Psoas muscle (tissue), 8 donors: ENCODE results near the gene TRIM66. TPM values are rescaled to one million over a fixed set of nuclear protein-coding genes. Genes with fewer than 3 reads are reported as not detected.

Experiments used
- ATAC-seq, 4 donors: fragments of 200-7000 bp; cut with Tn5 transposase; one replicate each; pipeline ENCODE4 v1.9.1; 2020; ENCODE audit warnings: moderate library complexity in 3 of 4, mild to moderate bottlenecking in 2 of 4
- DNase-seq, 2 donors: peaks; one replicate each; pipeline ENCODE4 v3.0.0-alpha.2; 2020
- H3K27ac ChIP-seq: fragments of 200-600 bp; one replicate; pipeline ENCODE4 v1.8.0; 2022
- H3K27me3 ChIP-seq, 3 donors: fragments of 200-600 bp in 1 of 3; one replicate each; pipeline versions ENCODE4 v1.6.1 to v1.8.0; 2013 to 2022; ENCODE audit warnings: low read length in 2 of 3, mild to moderate bottlenecking in 2 of 3, moderate library complexity in 1 of 3; ENCODE audit not compliant: insufficient read depth in 3 of 3
- H3K36me3 ChIP-seq, 2 donors: fragments of 200-600 bp in 1 of 2; one replicate each; pipeline versions ENCODE4 v1.6.1 to v1.8.0; 2013 to 2022; ENCODE audit warnings: low read depth in 1 of 2, mild to moderate bottlenecking in 1 of 2, moderate library complexity in 1 of 2; ENCODE audit not compliant: insufficient read depth in 1 of 2
- H3K4me1 ChIP-seq: fragments of 200-600 bp; one replicate; pipeline ENCODE4 v1.8.0; 2022
- H3K4me3 ChIP-seq: fragments of 200-600 bp; one replicate; pipeline ENCODE4 v1.8.0; 2022; ENCODE audit warnings: mild to moderate bottlenecking
- H3K9me3 ChIP-seq: fragments of 200-600 bp; one replicate; pipeline ENCODE4 v1.8.0; 2022
- WGBS, 3 donors: extraction: QIAGEN DNeasy Blood & Tissue Kit; methylation state at CpG; one replicate each; pipeline versions ENCODE4 v1.1.6 to v1.1.7; 2013; 5-methylcytosine and 5-hydroxymethylcytosine counted together
- intact Hi-C, 2 donors: fragments of 100-400 bp; cut with DNase I; formaldehyde crosslinking; loops; one replicate each; pipeline versions ENCODE4 v1.11.0 to v1.14.2; 2022
- polyA plus RNA-seq, 3 donors: library from polyadenylated mRNA; stranded (reverse); fragments of 200-250 nt; gene quantifications; one replicate each; pipeline ENCODE4 v1.2.3, GENCODE V29; 2013
- total RNA-seq, 4 donors: library from RNA; stranded (reverse); fragmentation: NEBNext Ultra II Directional in 2 of 4; extraction: Animal tissue kit (Norgen Biotek cat#: 25700) in 2 of 4; gene quantifications; one replicate each; pipeline versions ENCODE4 v1.2.1 to v1.2.4, GENCODE V29; 2021 to 2023
- TF ChIP-seq, protein P1 (sequence below): fragments of 200-600 bp; IDR thresholded peaks from one replicate; pipeline ENCODE4 v1.8.0; 2022; ENCODE audit warnings: antibody characterized with exemption
- donor health status: healthy with polysubstance abuse.
- donor health status: DM: no; HTN: no; CAD: no; lungs with moderate emphysema.
- donor health status: Bipolar disorder and iron deficiency.
- donor health status: healthy.
- donor health status: DM: yes; HTN: yes; CAD: no.
- donor health status: DM: no; HTN: no; CAD: no.
- donor health status: DM: no; HTN: no; CAD: no.
- donor health status: DM: yes; HTN: yes; CAD: no.

The TRIM66 gene
- total and polyA plus RNA-seq, 7 donors, result 0.46 to 3.9 (median 2.0) TPM

DNA sequence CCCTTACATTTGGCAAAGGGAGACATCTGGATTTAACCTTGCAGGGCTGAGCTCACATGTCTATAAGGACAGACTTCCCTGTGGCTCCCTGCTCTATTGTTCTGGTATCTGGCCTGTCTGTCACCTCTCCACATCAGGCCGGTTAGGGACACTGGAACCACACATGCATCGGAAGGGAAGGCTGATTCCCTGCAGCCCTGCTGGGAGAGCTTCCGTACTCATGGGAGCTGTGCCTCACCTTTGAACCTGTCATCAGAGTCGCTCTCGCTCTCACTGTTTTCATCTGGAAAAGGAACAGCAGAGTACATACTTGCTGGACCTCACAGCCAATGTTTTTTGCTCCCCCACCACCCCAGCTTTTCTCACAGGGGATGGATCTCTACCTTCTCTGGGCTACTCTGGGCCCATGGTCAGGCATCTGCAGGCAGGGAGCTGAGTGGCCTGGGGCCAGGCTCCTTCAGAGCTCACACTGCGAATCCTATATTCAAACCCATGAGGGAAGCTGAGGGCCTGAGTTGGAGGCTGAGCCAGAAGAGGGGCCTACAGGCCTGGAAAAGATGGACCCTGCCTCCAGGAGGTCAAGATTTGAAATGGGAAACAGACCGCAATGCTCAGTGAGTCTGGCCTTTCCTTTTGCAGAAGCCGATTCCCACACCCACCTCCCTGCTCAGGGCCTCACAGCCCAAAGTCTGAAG is 31.4 kb upstream of the TRIM66 start:
- H3K9me3 ChIP-seq, result no peaks in the 10 kb centered on the region
- 77 to 91% (median 78%) methylated on average over 8 of the region's 8 CpGs for WGBS, 3 donors
- peaks cover 50% of the 10 kb centered on the region for H3K4me1 ChIP-seq
- DNase-seq (no peak), ATAC-seq (no peak)
- H3K36me3 ChIP-seq, result peaks cover 0 to 21% of the 10 kb centered on the region in 2 donors
- H3K4me3 ChIP-seq, result no peak overlapping the region
- TF ChIP-seq, protein P1, sequence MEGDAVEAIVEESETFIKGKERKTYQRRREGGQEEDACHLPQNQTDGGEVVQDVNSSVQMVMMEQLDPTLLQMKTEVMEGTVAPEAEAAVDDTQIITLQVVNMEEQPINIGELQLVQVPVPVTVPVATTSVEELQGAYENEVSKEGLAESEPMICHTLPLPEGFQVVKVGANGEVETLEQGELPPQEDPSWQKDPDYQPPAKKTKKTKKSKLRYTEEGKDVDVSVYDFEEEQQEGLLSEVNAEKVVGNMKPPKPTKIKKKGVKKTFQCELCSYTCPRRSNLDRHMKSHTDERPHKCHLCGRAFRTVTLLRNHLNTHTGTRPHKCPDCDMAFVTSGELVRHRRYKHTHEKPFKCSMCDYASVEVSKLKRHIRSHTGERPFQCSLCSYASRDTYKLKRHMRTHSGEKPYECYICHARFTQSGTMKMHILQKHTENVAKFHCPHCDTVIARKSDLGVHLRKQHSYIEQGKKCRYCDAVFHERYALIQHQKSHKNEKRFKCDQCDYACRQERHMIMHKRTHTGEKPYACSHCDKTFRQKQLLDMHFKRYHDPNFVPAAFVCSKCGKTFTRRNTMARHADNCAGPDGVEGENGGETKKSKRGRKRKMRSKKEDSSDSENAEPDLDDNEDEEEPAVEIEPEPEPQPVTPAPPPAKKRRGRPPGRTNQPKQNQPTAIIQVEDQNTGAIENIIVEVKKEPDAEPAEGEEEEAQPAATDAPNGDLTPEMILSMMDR, result no peak
- intact Hi-C loops, result loop anchor here in 1 of 2 donors (10.0 kb wide), 1 partner anchor 91 kb away; no protein-coding TSS in a partner anchor
- no peaks in the 10 kb centered on the region for H3K27me3 ChIP-seq
- no peak overlapping the region for H3K27ac ChIP-seq

DNA sequence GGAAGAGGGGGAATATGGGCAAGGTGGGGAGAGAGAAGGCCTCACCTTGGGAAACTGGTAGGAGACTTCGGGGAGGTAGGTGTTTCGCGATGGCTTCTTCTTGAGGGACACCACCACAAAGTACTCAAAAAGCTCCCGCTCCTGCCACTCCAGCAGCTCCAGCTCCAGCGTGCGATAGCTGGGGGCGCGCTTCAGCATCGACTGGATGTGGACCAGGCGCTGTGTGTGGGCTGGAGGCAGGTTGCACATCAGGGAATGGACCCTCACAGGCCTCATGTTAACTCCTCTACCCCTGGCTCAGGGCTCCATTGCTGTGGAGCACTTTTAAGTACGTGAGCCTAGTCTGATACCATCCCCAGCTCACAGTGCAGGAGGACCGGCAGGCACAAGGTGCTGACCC is 30.0 kb upstream of the TRIM66 start:
- H3K27me3 ChIP-seq, result no peaks in the 10 kb centered on the region
- no peak overlapping the region for H3K4me3 ChIP-seq
- peaks cover 0 to 21% of the 10 kb centered on the region in 2 donors for H3K36me3 ChIP-seq
- no peak overlapping the region for H3K27ac ChIP-seq
- TF ChIP-seq, protein P1, result no peak
- intact Hi-C loops, result loop anchor here in 1 of 2 donors (10.0 kb wide), 1 partner anchor 92 kb away; no protein-coding TSS in a partner anchor
- no peak for DNase-seq
- peaks cover 56% of the 10 kb centered on the region for H3K4me1 ChIP-seq
- 94 to 97% (median 95%) methylated on average over 12 of the region's 12 CpGs for WGBS, 3 donors
- no peak for ATAC-seq
- H3K9me3 ChIP-seq, result no peaks in the 10 kb centered on the region

DNA sequence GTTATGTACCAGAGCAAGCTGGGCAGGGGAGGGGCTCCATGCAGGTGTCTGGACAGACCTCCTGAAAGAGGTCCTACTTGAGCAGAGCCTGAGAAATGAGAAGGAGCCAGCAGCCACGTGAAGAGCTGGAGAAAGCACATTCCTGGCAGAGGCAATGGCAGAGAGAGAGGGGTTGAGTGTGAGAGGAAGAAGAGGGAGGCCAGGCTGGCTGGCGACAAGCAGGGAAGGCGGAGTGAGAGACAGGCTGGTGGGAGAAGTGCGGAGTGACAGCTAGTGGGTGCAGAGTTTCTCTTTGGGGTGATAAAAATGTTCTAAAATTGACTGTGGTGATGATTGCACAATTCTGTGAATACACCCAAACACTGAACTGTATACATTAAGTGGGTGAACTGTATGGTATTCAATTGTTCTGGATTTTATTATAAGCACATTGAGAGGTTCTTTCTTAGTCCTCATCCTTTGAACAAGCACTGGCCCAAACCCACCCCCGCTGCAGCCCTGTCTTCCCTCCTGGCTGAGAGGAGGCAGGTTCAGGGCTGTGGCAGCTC is 29.5 kb upstream of the TRIM66 start:
- H3K4me1 ChIP-seq, result peaks cover 56% of the 10 kb centered on the region
- no peak overlapping the region for H3K27ac ChIP-seq
- intact Hi-C loops, result loop anchor here in 1 of 2 donors (10.0 kb wide), 1 partner anchor 93 kb away; no protein-coding TSS in a partner anchor
- peaks cover 0 to 21% of the 10 kb centered on the region in 2 donors for H3K36me3 ChIP-seq
- TF ChIP-seq, protein P1, result no peak
- H3K9me3 ChIP-seq, result no peaks in the 10 kb centered on the region
- DNase-seq (no peak), ATAC-seq (no peak)
- 75 to 88% (median 80%) methylated on average over 5 of the region's 5 CpGs for WGBS, 3 donors
- no peak overlapping the region for H3K4me3 ChIP-seq
- no peaks in the 10 kb centered on the region for H3K27me3 ChIP-seq

DNA sequence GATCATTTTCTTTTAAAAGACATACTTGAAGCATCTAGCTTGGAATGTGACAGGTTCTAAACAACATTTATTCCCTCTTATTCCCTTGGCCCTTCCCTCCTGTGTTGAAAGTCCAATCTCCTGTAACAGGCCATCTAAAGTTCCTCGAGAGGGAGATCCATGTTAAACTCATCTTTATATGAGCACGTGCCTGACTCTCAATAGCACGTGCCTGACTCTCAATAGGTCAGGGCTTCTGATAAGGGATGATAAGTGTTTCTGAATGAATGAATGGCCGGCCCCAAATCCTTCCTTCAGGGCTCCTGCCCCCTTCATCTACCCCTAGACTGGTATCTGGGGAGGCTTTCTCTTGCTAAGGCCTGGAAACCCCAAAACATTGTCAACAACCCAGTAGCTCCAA is 27.3 kb upstream of the TRIM66 start:
- intact Hi-C loops, result loop anchor here in 1 of 2 donors (10.0 kb wide), 1 partner anchor 95 kb away; no protein-coding TSS in a partner anchor

More for the DNA sequence above, 27.3 kb upstream of the TRIM66 start:
- TF ChIP-seq, protein P1, result no peak
- peaks cover 34% of the 10 kb centered on the region for H3K4me1 ChIP-seq
- DNase-seq (no peak), ATAC-seq (no peak)
- H3K4me3 ChIP-seq, result no peak overlapping the region
- H3K9me3 ChIP-seq, result no peaks in the 10 kb centered on the region
- no peaks in the 10 kb centered on the region for H3K27me3 ChIP-seq
- peaks cover 0 to 32% of the 10 kb centered on the region in 2 donors for H3K36me3 ChIP-seq
- peak overlapping the region; percentile 72 for H3K27ac ChIP-seq
- 84 to 91% (median 91%) methylated on average over 4 of the region's 4 CpGs for WGBS, 3 donors
